GF-D8 (cell line): ENCODE results near the gene ZNF280B.

Experiments
- DNase-seq: peaks from one replicate; lab custom pipeline; 2025; lab: John Stamatoyannopoulos, UW

The ZNF280B gene, protein sequence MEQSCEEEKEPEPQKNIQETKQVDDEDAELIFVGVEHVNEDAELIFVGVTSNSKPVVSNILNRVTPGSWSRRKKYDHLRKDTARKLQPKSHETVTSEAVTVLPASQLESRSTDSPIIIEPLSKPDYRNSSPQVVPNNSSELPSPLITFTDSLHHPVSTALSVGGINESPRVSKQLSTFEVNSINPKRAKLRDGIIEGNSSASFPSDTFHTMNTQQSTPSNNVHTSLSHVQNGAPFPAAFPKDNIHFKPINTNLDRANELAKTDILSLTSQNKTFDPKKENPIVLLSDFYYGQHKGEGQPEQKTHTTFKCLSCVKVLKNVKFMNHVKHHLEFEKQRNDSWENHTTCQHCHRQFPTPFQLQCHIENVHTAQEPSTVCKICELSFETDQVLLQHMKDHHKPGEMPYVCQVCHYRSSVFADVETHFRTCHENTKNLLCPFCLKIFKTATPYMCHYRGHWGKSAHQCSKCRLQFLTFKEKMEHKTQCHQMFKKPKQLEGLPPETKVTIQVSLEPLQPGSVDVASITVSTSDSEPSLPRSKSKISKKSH

DNA sequence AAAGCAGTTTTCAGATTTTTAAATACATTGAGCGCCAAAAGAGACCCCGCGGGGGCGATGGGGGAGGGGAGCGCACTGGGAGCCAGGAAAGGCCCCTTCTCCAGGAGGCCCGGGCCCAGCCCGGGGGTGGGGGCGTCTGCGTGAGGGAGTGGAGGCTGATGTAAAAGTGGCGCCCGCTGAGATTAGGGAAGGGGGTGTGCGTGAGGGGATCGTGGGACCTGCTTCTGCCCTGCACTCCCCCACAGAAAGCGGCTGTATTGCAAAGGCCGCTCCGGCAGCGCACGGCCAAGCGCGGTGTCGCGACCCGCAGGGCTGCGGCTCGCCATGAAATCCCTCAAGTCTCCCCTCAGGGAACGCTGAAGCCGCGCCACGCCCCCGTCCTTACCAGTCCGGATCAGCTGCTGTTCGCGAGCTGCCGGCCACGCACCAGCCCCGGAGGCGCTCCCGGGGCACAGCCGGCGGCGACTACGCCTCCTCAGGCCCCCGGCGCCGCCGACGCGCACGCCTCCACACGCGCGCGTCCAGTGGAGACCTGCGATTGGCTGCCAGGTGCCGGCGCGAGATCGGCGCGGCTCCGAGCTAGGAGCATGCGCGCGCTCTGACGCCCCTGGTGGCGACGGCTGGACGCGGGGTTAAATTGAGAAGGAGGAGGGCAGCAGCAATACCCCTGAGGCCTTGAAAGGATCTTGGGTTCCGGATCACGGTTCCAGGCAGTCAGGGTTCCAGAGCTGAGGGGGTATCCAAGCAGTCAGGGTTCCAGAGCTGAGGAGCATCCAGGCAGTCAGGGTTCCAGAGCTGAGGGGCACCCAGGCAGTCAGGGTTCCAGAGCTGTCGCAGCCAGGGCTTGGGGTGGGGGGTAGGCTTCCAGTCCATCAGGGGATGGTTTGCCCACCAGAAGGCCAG, at the start of gene ZNF280B:
Gene ZNF280B, minus strand, starts transcription at position 469 of the 903 bp plus-strand sequence. CDS start 19,344 bp downstream, outside the sequence.
- DNase-seq: peak; percentile 64

DNA sequence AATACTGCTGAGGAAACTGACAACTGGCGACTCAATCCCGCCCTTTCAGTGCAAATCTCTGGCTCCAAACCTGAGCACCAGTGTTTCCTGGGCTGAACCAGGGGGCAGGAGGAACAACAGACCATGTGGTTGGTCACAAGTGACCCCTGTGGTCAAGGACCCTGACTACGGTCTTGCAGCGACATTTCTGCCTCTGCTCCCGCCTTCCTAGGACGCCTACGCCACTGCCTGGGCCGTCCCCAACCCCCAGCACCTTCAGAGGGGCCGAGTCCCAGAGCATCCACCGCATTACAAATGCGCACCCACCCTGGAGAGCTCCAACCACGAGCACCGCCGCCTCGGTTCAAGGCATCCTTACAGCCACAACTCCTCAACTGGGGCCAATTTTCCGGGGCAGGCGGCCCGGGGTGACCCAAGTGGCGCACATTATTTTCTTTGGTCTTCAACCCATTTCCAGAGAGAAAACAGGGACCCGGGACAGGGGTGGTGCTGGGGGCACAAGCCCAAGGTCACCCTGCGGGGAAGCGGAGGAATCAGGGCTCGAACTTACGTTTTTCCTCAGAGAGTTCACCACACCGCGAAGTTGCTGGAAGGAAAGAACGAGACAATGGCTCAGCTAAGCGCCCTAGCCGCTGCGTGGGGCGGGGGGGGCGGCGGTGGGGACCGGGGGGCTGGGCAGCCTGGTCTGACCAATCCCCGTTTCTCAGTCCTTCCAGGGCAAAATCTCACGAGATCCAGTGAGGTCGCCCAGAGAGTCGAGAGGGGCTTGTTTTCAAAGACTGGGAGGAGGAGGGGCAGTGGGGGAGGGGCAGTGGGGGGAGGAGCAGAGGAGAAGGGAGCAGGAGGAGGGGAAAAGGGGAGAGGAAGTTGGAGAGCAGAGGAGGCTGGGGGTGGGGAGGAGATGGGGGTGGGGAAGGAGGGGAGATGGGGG, 48.7 kb upstream of the ZNF280B start:
- no peak for DNase-seq

DNA sequence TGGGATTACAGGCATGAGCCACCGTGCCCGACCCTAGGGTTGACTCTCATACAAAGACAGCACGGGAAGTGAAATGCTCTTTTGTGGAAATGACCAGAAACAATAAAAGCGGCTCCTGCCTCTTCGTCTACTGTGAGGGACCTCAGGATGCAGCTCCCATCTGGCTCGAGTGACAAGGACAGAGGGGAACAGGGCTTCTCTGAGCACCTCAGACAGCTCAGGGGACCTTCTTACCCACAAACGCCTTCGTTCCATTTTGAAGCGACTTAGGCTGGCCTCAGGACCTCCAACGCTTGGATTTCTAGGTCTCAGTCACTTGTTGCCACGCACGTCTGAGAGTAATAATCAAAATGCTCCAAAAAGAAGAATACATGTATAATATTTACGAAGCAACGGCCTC, 48.0 kb upstream of the ZNF280B start:
- DNase-seq: no peak

DNA sequence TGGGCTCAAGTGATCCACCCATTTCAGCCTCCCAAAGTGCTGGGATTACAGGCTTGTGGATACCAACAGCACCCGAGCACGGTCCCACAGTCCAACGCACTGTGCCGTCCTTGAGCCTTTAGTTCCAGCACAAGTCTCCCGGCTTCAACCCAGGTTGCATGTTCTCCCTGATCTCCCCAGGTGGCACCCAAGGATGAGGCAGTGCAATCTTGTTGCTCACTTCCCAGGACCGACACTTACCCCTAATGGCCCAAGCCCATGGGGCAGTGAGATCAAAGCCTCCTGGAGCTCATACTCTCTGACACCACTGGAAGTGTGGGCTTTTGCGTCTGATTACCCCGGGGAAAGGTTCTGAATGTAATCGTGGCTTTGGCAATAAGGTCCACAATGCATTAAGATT, 47.1 kb upstream of the ZNF280B start:
- no peak for DNase-seq

DNA sequence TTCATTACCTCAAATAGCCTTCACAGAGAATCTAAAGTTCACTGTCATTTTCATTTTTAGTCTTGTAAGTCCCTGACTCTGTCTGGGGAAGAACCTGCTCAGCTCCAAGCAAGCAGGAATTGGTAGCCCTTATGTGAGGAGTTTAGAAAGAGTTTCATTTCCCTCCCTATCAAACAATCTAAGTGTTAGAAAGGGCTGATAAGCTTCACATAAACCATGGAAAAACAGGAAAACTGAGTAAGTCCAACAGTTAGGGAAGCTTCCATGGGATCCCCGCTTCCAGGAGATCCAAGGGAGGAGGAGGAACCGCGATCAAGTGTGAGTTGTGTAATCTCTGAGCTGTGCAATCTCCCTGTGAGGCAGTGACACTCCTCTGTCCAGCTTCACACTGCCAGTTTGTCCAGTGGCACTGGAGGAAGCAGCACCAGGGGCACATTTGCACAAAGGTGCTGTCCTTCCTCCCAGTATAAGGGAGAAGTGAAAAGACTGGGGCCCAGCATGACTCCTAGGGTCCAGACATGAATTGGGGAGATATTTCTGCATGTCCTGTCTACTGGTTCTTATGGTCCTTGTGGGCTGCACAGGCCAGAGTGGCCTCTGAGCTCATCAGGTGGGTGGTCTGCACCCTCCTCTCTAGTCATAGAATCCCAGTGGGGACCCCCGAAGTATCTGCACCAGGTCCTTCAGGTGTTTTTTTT, 46.2 kb upstream of the ZNF280B start:
- no peak for DNase-seq

- no peak for DNase-seq
These were observed 45.4 kb upstream of the ZNF280B start for GRCh38 chr22:22553735-22554586.

DNA sequence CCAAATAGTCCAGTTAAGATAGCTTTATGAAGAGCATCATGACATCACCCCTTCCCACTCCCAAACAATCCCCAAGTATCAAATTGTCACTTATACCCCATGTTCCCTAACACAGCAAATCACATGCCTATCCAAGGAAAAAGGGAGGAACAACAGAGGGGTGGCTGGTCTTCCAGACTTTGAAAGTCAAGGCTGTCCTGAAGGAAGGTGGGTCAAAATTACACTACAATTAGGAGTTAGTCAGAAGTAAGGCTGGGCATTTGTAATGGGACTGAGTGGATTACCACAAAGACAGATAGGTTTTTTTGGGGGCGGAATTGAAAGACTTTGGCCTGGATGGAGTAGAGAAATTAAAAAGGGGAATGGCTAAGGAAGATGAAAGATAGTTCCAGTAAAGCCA, 44.6 kb upstream of the ZNF280B start:
- DNase-seq: no peak

GRCh38 chr22:22552630-22553029, 44.1 kb upstream of the ZNF280B start:
- peak; percentile 13 for DNase-seq

DNA sequence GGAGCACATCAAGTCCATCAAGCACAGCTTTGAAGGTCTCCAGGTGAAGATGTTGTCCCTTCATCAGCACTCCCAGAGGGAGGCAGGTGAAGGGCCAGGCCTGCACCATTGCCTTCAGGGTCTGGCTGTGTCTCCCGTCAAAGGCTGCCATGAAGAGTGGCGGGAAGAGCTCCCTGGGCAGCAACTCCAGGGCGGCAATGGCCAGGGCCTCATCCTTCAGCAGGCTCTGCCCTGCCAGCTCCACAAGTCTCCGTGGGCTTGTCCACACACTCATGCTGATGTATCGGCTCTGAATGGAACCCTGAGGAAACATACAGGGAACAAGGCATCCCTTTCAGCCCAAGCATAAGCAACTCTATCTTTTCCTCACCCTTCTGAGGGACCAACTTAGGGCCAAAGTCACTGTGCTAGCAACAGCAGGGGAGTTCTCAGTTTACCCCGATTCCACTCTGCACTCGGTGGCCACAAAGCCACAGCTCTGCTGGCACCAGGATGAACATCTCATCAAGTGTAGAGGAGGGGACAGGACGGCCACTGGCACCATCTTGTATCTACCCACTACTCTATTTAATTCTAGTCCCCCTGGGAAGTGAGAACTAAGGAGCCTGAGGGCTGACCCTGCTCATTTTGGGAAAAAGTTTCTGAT, 42.4 kb upstream of the ZNF280B start:
- DNase-seq: no peak

- no peak for DNase-seq
These were observed 40.4 kb upstream of the ZNF280B start for GRCh38 chr22:22548910-22549309.

DNA sequence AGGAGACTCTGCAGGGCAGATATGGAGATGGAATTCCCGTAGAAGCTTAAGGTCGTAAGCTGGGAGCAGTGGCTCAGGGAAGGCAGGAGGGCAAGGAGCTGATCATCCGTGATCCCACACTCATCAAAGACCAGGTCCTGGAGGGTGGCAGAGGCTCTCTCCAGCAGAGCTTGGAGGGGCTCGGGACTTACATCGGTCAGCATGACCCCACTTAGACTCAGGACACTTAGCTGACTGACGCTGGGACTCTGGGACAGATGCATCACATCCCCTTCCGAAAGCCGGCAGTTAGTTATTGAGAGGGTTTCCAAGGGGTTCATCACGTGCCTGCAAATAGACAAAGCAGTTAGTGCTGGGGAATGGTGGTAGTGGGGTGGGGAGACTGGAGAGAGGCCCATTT, 39.8 kb upstream of the ZNF280B start:
- no peak for DNase-seq

DNA sequence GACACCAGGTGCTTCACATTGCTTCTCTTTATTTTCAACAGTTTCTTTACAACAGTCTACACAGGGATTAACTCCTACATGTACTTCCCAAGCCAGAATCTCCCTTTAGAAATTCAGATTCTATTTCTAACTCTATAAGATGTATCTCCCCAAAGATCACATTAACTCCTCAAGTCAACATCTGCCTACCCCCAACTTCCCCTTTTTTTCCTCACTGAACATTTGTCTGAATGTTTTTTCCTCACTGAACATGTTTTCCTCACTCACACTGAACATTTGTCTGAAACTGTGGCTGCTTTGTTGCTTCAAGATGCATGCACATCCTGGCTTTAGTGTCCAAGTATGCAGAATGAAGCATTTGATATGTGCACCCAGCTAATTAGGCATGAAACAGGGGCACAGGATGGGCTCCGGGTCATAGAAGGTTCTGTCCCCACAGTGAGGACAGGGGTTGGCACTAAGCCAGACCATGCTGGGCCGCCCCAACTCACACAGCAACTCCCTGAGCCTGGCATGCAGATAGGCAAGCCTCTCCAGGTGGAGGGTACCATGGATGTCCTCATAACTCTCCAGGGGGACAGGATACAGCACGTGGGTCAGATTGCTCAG, 39.3 kb upstream of the ZNF280B start:
- peak; percentile 40 for DNase-seq

- DNase-seq: no peak
These were observed 38.7 kb upstream of the ZNF280B start for GRCh38 chr22:22547226-22547625.

DNA sequence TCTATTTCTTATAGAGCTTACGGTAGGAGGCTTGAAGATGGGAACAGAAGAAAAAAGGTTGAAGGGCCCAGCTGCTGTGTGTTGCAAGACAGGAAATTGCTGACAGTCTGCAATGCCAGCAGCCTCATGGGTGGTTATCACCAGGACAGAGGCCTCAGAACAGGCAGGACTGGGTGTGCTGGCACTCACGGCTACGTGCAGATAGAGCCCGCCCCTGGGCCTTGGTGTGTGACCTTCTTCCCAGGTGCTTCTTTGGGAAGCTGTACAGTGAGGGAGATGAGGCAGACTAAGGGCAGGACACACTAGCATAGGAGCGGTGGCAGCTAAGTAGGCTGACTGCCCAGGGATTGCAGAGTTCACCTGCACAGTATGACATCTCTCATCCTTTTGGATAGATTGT, 37.9 kb upstream of the ZNF280B start:
- DNase-seq: peak; percentile 89

DNA sequence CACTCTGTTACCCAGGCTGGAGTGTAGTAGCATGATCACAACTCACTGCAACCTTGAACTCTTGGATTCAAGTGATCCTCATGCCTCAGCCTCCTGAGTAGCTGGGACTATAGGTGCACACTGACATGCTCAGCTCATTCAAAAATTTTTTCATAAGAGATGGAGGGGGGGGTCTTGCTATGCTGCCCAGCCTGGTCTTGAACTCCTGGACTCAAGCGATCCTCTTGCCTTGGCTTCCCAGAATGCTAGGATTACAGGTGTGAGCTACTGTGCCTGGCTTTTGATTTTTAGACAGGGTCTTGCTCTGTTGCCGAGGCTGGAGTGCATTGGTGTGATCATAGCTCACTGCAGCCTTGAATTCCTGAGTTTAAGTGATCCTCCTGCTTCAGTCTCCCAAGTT, 36.5 kb upstream of the ZNF280B start:
- no peak for DNase-seq

- DNase-seq: no peak
These were observed 29.9 kb upstream of the ZNF280B start for GRCh38 chr22:22538226-22538989.

GRCh38 chr22:22536916-22537315, 28.4 kb upstream of the ZNF280B start:
- DNase-seq: no peak

DNA sequence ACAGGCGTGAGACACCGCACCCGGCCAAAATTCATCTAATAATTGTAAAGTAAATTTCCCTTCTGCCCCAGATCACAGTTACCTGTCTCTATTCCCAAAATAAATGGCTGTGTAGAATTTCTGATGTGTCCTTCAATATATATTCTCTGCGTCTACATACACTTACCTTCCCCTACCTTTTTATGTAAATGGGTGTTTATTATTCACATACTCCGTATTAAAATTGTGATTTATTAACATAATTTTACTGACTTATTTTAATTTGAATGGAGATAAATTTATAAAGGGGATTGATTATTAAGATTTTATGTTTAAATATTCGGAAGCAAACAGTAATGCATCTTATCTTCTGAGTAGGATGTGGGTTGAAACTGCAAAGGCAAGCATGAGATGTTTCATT, 28.0 kb upstream of the ZNF280B start:
- DNase-seq: no peak
